Calu3 (cell line): ENCODE measurements around the gene ENG. TPM values are rescaled to one million over a fixed set of nuclear protein-coding genes. Genes with fewer than 3 reads are reported as not detected.

Experiments used
- BruUV-seq: library from RNA; stranded (reverse); fragments of 400-500 nt; replicated peaks from 2 replicates; lab custom pipeline; 2021; lab: Mats Ljungman, UMichigan
- CTCF ChIA-PET: fragments of 300-600 bp; sonication (Branson Sonifier 250); formaldehyde crosslinking; loops from one replicate; lab custom pipeline; 2022; ENCODE audit warnings: antibody characterized with exemption; lab: Charles Lee
- DNase-seq: peaks from one replicate; pipeline ENCODE4 v3.0.0; 2022
- H3K27ac Mint-ChIP-seq: one replicate; pipeline ENCODE4 v1.8.0; 2022; ENCODE audit warnings: mixed read lengths; ENCODE audit not compliant: unreplicated experiment
- H3K27me3 Mint-ChIP-seq: one replicate; pipeline ENCODE4 v1.8.0; 2022; ENCODE audit warnings: mixed read lengths; ENCODE audit not compliant: unreplicated experiment
- H3K36me3 Mint-ChIP-seq: one replicate; pipeline ENCODE4 v1.8.0; 2022; ENCODE audit warnings: mild to moderate bottlenecking, moderate library complexity, mixed read lengths; ENCODE audit not compliant: insufficient read depth, unreplicated experiment
- H3K4me1 Mint-ChIP-seq: one replicate; pipeline ENCODE4 v1.8.0; 2022; ENCODE audit warnings: mild to moderate bottlenecking, low read depth, mixed read lengths; ENCODE audit not compliant: unreplicated experiment
- H3K4me3 Mint-ChIP-seq: one replicate; pipeline ENCODE4 v1.8.0; 2022; ENCODE audit warnings: mild to moderate bottlenecking, low read depth, moderate library complexity, mixed read lengths; ENCODE audit not compliant: unreplicated experiment
- H3K9me3 Mint-ChIP-seq: one replicate; pipeline ENCODE4 v1.8.0; 2022; ENCODE audit warnings: low read depth, mixed read lengths; ENCODE audit not compliant: unreplicated experiment
- CTCF ChIP-seq: fragments of 200-600 bp; IDR thresholded peaks from one replicate; pipeline ENCODE4 v1.8.0; 2022; ENCODE audit warnings: antibody characterized with exemption; ENCODE audit not compliant: unreplicated experiment
- intact Hi-C: fragments of 100-400 bp; cut with micrococcal nuclease; formaldehyde crosslinking; loops from one replicate; pipeline ENCODE4 v1.10.0; 2022; ENCODE audit not compliant: unreplicated experiment
- total RNA-seq: library from RNA; stranded (reverse); gene quantifications from 2 replicates; pipeline ENCODE4 v1.2.3, GENCODE V29; 2022

ENG gene
- total RNA-seq, 1 experiment from 2014 or later: not detected

DNA sequence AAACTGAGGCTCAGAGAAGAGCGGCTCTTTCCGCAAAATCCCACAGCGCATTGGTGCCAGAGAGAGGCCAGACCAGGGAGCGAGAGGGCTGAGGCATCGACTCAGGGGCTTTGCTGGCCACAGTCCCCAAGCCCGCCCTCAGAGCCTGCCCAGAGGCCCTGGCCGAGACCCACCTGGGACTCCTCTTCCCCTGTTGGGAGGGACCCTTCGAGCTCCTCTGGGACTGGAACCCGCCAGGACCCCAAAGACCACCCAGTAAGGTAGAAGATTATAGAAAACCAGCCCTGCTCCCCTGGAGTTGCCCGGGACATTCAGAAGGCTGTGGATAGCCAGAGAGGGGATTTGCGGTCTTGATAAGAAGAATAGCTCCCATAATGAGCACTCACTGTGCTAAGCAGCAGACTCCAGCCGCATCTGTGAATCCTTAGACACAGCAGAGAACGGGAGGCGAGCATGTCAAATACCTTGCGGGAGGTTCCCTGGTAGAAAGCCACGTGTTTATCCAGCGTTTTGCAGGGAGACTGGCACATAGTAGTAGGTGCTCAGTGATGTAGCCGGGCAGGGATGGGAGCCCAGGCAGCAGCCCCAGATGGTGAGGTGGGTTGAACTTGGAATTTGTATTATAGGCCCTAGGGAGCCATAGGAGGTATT is 23.7 kb upstream of the ENG start:
- Mint-ChIP-seq H3K9me3 (no peaks in the 10 kb centered on the region), H3K4me3 (peak overlapping the region; percentile 60), H3K27ac (no peak overlapping the region), H3K36me3 (peaks cover 16% of the 10 kb centered on the region), H3K4me1 (no peaks in the 10 kb centered on the region), H3K27me3 (no peaks in the 10 kb centered on the region)
- intact Hi-C loops: no loop called here
- CTCF ChIA-PET: no interaction called here
- TF ChIP-seq CTCF: no peak
- no peak for DNase-seq
- BruUV-seq: no TSS peak

GRCh38 chr9:127877566-127877998 is 23.1 kb upstream of the ENG start, which contains the start of gene AK1:
AK1 (minus strand) TSS chr9:127877675; CDS start chr9:127874617, 3,058 bp downstream.
- peak within 1 kb of the TSS; percentile 60 for H3K4me3 Mint-ChIP-seq
- intact Hi-C loops: no loop called here
- H3K9me3 Mint-ChIP-seq: no peaks in the 10 kb centered on the region
- no peaks in the 10 kb centered on the region for H3K4me1 Mint-ChIP-seq
- TF ChIP-seq CTCF: no peak
- H3K36me3 Mint-ChIP-seq: peaks cover 14% of the 10 kb centered on the region
- CTCF ChIA-PET: no interaction called here
- BruUV-seq: no TSS peak
- no peak within 1 kb of the TSS for H3K27ac Mint-ChIP-seq
- DNase-seq: peak; percentile 58
- no peaks in the 10 kb centered on the region for H3K27me3 Mint-ChIP-seq

- Mint-ChIP-seq H3K27ac (no peak overlapping the region), H3K36me3 (peaks cover 11% of the 10 kb centered on the region), H3K9me3 (no peaks in the 10 kb centered on the region), H3K4me3 (peak overlapping the region; percentile 60), H3K27me3 (no peaks in the 10 kb centered on the region), H3K4me1 (no peaks in the 10 kb centered on the region)
- CTCF ChIA-PET: no interaction called here
- DNase-seq: no peak
- intact Hi-C loops: no loop called here
- BruUV-seq: no TSS peak
- TF ChIP-seq CTCF: no peak
Measured at GRCh38 chr9:127876764-127877562, 22.5 kb upstream of the ENG start.

DNA sequence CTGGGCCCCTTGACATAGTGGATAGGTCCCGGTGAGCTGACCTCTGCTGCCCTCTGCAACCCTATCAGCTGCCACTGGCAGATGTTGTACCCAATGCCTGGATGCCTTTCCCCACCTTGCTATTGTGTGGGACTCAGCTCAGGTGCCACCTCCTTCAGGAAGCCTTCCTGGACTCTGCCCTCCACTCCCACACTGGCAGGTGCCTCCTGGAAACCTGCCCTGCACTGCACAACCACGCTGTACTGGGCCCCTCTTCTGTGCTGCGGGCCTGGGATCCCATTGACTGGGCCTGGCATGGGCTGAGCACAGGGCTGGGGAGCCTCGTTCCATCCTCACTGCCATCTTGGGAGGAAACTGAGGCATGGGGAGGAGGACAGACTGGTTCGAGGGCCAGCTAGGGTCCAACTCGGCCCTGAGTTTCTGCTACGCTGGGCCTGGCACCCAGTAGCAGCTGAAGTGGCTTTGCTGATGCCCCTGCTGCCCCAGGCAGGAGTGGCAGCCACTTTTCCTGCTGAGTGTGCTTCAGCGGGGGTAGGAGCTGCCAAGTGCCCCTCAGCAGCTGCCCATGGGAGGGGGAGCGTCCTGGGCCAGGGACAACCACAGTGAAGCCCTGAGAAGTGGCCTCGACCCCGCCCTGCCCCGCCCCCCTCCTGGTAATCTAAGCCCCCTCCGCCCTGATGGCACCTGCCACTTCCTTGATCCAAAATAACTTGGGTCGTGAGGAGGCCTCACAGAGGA is 21.7 kb upstream of the ENG start:
- Mint-ChIP-seq H3K27me3 (no peaks in the 10 kb centered on the region), H3K4me3 (no peak overlapping the region), H3K27ac (no peak overlapping the region), H3K9me3 (no peaks in the 10 kb centered on the region), H3K36me3 (peaks cover 11% of the 10 kb centered on the region), H3K4me1 (no peaks in the 10 kb centered on the region)
- CTCF ChIA-PET: no interaction called here
- intact Hi-C loops: no loop called here
- TF ChIP-seq CTCF: no peak
- DNase-seq: no peak
- BruUV-seq: no TSS peak
